Activated CD4-positive, CD25-positive, alpha-beta regulatory T cell treated with anti-CD3 and anti-CD28 coated beads, Interleukin-2, amount 50 U/mL, for 24 hours (primary cell): ENCODE results near the gene DHX40.
A peak's percentile ranks its signal among the peaks of the same experiment; 100 is the strongest.
"Not testable (repeated sequence)": the region's sequence is repeated elsewhere in the genome, so short reads cannot be mapped to it uniquely, and the experiment has no call there.

ENCODE experiments used
- ATAC-seq, 2 donors: fragments of 150-1000 bp; cut with Tn5 transposase; one replicate each; pipeline ENCODE4 v1.10.0; 2021; ENCODE audit warnings: mild to moderate bottlenecking in 1 of 2, moderate library complexity in 1 of 2

Gene DHX40

DNA sequence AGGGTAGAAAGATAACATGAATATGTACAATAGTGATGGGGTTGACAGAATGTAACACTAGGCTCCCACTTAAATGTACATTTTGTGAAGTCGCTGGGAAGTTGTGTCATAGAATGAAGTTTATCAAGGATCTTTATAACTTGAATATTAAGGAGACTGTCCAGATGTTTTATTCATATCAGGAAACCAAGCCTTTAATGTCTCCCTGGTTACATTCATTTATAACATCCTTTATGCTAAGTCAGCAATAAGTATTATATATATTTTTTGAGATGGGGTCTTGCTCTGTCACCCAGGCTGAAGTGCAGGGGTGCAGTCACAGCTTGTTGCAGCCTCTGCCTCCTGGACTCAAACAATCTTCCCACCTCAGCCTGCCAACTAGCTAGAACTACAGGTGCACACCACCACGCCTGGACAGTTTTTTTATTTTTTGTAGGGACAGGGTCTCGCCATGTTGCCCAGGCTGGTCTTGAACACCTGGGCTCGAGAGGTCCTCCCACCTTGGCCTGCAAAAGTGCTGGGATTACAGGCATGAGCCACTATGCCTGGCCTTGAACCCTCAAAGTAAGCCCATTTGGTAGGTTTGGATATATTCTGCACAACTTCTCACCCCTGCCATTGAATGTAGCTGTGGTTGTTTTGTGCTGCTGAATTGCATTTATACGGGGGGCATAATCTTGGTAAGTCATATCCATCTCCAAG is 68.4 kb downstream of the DHX40 start:
- ATAC-seq, result no peak

- peak; percentile 51 to 70 for ATAC-seq
These were observed 69.5 kb downstream of the DHX40 start for GRCh38 chr17:59634632-59635541.

GRCh38 chr17:59637611-59638310 is 72.4 kb downstream of the DHX40 start:
- ATAC-seq, result no peak

DNA sequence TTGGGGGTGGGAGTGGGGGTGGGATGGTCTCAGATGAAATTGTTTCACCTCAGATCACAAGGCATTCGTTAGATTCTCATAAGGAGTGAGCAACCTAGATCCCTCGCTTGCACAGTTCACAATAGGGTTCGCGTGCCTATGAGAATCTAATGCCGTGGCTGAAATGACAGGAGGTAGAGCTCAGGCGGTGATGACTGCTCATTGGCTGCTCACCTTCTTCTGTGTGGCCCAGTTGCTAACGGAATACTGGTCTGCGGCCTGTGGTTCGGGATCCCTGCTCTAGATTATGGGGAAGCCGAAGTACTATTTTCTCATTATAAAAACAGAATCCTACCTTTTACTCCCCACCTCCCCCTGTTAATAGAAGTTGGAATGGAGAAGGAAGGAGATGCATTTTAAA is 73.1 kb downstream of the DHX40 start:
- ATAC-seq, result no peak

DNA sequence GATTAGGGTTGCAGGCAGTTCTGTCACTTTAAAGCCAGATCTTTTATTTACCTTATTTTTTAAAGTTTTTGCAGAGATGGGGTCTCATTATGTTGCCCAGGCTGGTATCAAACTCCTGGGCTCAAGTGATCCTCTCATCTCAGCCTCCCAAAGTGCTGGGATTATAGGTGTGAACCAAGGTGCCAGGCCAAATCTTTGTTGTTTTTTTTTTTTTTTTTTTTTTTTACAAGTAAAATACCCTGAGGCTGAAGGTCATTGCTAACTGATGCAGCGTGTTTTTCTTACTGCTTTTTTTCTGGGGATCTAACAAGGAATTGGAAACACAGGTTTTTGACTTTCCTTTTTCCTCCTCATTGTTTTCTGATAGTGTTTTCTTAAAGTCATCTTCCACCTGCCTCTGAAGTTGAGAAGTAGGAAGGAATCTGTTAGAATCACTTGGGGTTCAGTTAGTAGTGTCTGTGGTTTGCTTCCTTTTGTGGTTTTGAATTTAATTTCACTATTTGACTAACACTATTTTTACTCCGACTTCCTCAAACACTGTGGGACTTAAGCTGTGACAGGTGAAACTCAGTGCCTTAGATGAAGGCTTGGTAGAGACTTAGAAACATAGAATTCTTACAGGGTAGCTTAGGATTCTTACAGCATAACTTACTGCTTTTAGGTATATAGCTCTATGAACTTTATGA is 76.5 kb downstream of the DHX40 start:
- peak; percentile 87 to 88 for ATAC-seq

- no peak for ATAC-seq
These were observed 77.2 kb downstream of the DHX40 start for GRCh38 chr17:59642565-59642964.

GRCh38 chr17:59643159-59644140 is 78.0 kb downstream of the DHX40 start:
- peak in 1 of 2 donors; percentile 56 for ATAC-seq

DNA sequence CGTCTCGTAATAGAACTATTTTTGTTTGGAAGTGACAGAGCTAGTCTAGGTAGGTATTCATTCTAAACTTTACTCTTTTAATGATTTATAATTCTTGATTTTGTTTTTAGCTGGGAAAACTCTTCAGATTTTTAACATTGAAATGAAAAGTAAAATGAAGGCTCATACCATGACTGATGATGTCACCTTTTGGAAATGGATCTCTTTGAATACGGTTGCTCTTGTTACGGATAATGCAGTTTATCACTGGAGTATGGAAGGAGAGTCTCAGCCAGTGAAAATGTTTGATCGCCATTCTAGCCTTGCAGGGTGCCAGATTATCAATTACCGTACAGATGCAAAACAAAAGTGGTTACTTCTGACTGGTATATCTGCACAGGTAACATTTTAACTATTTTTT is 81.9 kb downstream of the DHX40 start:
- ATAC-seq, result no peak

DNA sequence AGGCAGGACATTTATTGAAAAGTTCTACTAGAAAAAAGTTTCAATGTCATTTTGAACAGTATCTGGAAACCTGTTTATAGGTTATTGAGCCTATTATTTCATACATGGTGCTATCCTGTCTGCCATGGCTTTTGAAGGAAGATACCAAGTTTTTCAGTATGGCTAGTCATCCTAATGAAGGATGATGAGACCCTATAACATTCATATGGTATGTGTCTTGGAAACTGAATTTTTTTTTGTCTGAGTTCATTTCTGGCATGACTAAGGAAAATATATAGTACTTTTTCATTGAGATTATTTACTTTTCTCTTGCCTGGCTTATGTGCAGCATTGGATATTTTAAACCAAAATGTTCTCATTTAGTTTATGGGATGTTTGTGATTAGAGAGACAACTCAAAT is 84.5 kb downstream of the DHX40 start:
- no peak for ATAC-seq

- ATAC-seq, result peak in 1 of 2 donors; percentile 63
These were observed 85.2 kb downstream of the DHX40 start for GRCh38 chr17:59650642-59651041.

DNA sequence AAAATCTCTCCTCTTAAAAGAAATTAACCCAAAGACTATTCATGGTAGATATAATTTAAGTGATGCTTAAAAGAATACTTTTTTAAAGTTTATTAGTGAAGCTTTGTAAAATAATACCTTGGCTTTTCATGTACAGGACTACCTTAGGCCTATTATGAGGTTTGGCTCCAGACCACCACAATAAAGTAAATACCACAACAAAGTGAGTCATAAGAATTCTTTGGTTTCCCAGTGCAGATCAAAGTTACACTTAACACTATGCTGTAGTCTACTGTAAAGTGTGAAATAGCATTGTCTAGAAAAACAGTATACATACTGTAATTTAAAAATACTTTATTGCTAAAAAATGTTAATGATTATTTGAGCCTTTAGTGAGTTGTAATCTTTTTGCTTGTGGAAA is 85.9 kb downstream of the DHX40 start:
- peak in 1 of 2 donors; percentile 33 for ATAC-seq

GRCh38 chr17:59652119-59652518 is 86.7 kb downstream of the DHX40 start:
- ATAC-seq, result no peak

- ATAC-seq, result not testable (repeated sequence)
These were observed 91.2 kb downstream of the DHX40 start for GRCh38 chr17:59656624-59657023.
